H1 (cell line): ENCODE data around the gene ABHD14A. TPM values are rescaled to one million over a fixed set of nuclear protein-coding genes. Genes with fewer than 3 reads are reported as not detected.

Source experiments
- CTCF ChIA-PET: fragments of 300-600 bp; sonication (Branson Sonifier 250); formaldehyde crosslinking; loops from one replicate; lab custom pipeline; 2021; ENCODE audit not compliant: partially characterized antibody; lab: Charles Lee
- POLR2A ChIA-PET: fragments of 300-600 bp; sonication (Branson Sonifier 250); formaldehyde crosslinking; loops from one replicate; lab custom pipeline; 2021; ENCODE audit warnings: inconsistent platforms; ENCODE audit not compliant: partially characterized antibody; lab: Charles Lee
- DNase-seq, 2 experiments: peaks; one replicate each; pipeline versions ENCODE4 v3.0.0 to v3.0.0-alpha.2; 2010 to 2022; ENCODE audit warnings: low spot score in 2 of 2, low read depth in 1 of 2, mixed read lengths in 1 of 2
- FAIRE-seq: peaks from 2 replicates; lab custom pipeline; 2011; peaks lifted over from hg19 to GRCh38; lab: Jason Lieb, UNC
- H2AFZ ChIP-seq: 2 replicates; pipeline ENCODE4 v1.8.1; 2012; ENCODE audit warnings: low read length, inconsistent platforms
- H2AK5ac ChIP-seq: 2 replicates; pipeline ENCODE4 v1.6.1; 2013; ENCODE audit warnings: low read depth, low read length
- H2BK120ac ChIP-seq: replicated peaks from 2 replicates; pipeline ENCODE3; 2013; ENCODE audit warnings: low read depth, low read length, inconsistent platforms
- H2BK12ac ChIP-seq: 2 replicates; pipeline ENCODE4 v1.6.1; 2013; ENCODE audit warnings: low read depth, low read length
- H2BK15ac ChIP-seq: 2 replicates; pipeline ENCODE4 v1.6.1; 2013; ENCODE audit warnings: low read length
- H2BK20ac ChIP-seq: 2 replicates; pipeline ENCODE4 v1.6.1; 2013; ENCODE audit warnings: low read length
- H2BK5ac ChIP-seq: 2 replicates; pipeline ENCODE4 v1.6.1; 2013; ENCODE audit warnings: low read depth, low read length
- H3K14ac ChIP-seq: 2 replicates; pipeline ENCODE4 v1.6.1; 2013; ENCODE audit warnings: inconsistent platforms; ENCODE audit not compliant: insufficient read length
- H3K18ac ChIP-seq: 2 replicates; pipeline ENCODE4 v1.6.1; 2013; ENCODE audit warnings: low read length; ENCODE audit errors: extremely low read depth
- H3K23ac ChIP-seq: 2 replicates; pipeline ENCODE4 v1.6.1; 2013; ENCODE audit warnings: inconsistent platforms; ENCODE audit not compliant: insufficient read length
- H3K23me2 ChIP-seq: 2 replicates; pipeline ENCODE4 v1.6.1; 2013; ENCODE audit warnings: low read depth, low read length
- H3K27ac ChIP-seq: 2 replicates; pipeline ENCODE4 v1.6.1; 2011; ENCODE audit warnings: low read depth, low read length, inconsistent platforms
- H3K27me3 ChIP-seq, 4 experiments: replicated peaks in 1 of 4; 1 replicate in 1 of 4; 2 replicates in 3 of 4; pipeline versions ENCODE4 v1.6.1 to v1.8.1; 2011 to 2013; ENCODE audit warnings: low read length in 3 of 4, mild to moderate bottlenecking in 3 of 4, inconsistent platforms in 2 of 4, mixed read lengths in 2 of 4, moderate library complexity in 1 of 4; ENCODE audit not compliant: control insufficient read depth in 3 of 4, insufficient read depth in 3 of 4; ENCODE audit errors: extremely low read depth in 1 of 4
- H3K36me3 ChIP-seq, 4 experiments: 2 replicates each; pipeline versions ENCODE4 v1.6.1 to v1.8.1; 2011 to 2013; ENCODE audit warnings: mild to moderate bottlenecking in 4 of 4, low read length in 3 of 4, moderate library complexity in 2 of 4, control low read depth in 1 of 4, inconsistent platforms in 1 of 4; ENCODE audit not compliant: insufficient read depth in 4 of 4, control insufficient read depth in 2 of 4
- H3K4ac ChIP-seq: replicated peaks from 2 replicates; pipeline ENCODE3; 2013; ENCODE audit warnings: low read length, low read depth, mixed read lengths, inconsistent platforms; ENCODE audit not compliant: insufficient read length
- H3K4me1 ChIP-seq, 4 experiments: replicated peaks in 1 of 4; 1 replicate in 1 of 4; 2 replicates in 3 of 4; pipeline versions ENCODE4 v1.6.1 to v1.8.1; 2011 to 2013; ENCODE audit warnings: low read length in 3 of 4, inconsistent platforms in 2 of 4, mixed read lengths in 1 of 4; ENCODE audit not compliant: insufficient read depth in 4 of 4, control insufficient read depth in 3 of 4
- H3K4me2 ChIP-seq, 2 experiments: 2 replicates each; pipeline versions ENCODE4 v1.6.1 to v1.8.1; 2011 to 2013; ENCODE audit warnings: low read depth in 2 of 2, low read length in 2 of 2, control low read depth in 1 of 2, inconsistent platforms in 1 of 2, mild to moderate bottlenecking in 1 of 2; ENCODE audit not compliant: insufficient read depth in 1 of 2
- H3K4me3 ChIP-seq, 4 experiments: fragments of 200-600, 300-600 bp in 1 of 4; sonication (generic), shearing (Covaris generic), sonication (Bioruptor Twin) in 1 of 4; 2 replicates each; pipeline versions ENCODE4 v1.5.1 to v1.8.1; 2011 to 2016; ENCODE audit warnings: low read length in 4 of 4, low read depth in 3 of 4, control low read depth in 2 of 4, inconsistent platforms in 2 of 4, mild to moderate bottlenecking in 2 of 4, mixed read lengths in 1 of 4, moderate library complexity in 1 of 4; ENCODE audit not compliant: insufficient read depth in 2 of 4; ENCODE audit errors: extremely low read depth in 1 of 4
- H3K56ac ChIP-seq: replicated peaks from 2 replicates; pipeline ENCODE3; 2013; ENCODE audit warnings: low read depth, mild to moderate bottlenecking, mixed read lengths, low read length, inconsistent platforms; ENCODE audit not compliant: insufficient read length
- H3K79me1 ChIP-seq: 2 replicates; pipeline ENCODE4 v1.6.1; 2013; ENCODE audit warnings: low read depth, low read length, control low read depth
- H3K79me2 ChIP-seq, 2 experiments: 2 replicates each; pipeline versions ENCODE4 v1.6.1 to v1.8.1; 2012 to 2013; ENCODE audit warnings: low read length in 2 of 2, mild to moderate bottlenecking in 2 of 2, inconsistent platforms in 1 of 2; ENCODE audit not compliant: insufficient read depth in 2 of 2, control insufficient read depth in 1 of 2
- H3K9ac ChIP-seq, 4 experiments: replicated peaks in 1 of 4; 1 replicate in 1 of 4; 2 replicates in 3 of 4; pipeline versions ENCODE4 v1.6.1 to v1.8.1; 2011 to 2013; ENCODE audit warnings: low read depth in 3 of 4, low read length in 3 of 4, control low read depth in 2 of 4, mild to moderate bottlenecking in 2 of 4, moderate library complexity in 2 of 4, inconsistent platforms in 1 of 4; ENCODE audit errors: extremely low read depth in 1 of 4
- H3K9me3 ChIP-seq, 2 experiments: 2 replicates each; pipeline versions ENCODE4 v1.6.1 to v1.8.1; 2012 to 2013; ENCODE audit warnings: mild to moderate bottlenecking in 2 of 2, moderate library complexity in 2 of 2, control low read depth in 1 of 2, inconsistent platforms in 1 of 2, low read depth in 1 of 2, low read length in 1 of 2, mixed read lengths in 1 of 2; ENCODE audit not compliant: insufficient read depth in 2 of 2
- H4K20me1 ChIP-seq, 2 experiments: replicated peaks in 1 of 2; 2 replicates each; pipeline versions ENCODE3 to v1.8.1; 2011 to 2013; ENCODE audit warnings: inconsistent platforms in 2 of 2, low read length in 2 of 2, mild to moderate bottlenecking in 1 of 2; ENCODE audit not compliant: insufficient read depth in 2 of 2, control insufficient read depth in 1 of 2
- H4K5ac ChIP-seq: 2 replicates; pipeline ENCODE4 v1.6.1; 2013; ENCODE audit warnings: low read length, low read depth, mixed read lengths, inconsistent platforms; ENCODE audit not compliant: insufficient read length
- H4K8ac ChIP-seq: 2 replicates; pipeline ENCODE4 v1.8.0; 2013; ENCODE audit warnings: mild to moderate bottlenecking, moderate library complexity, low read length, inconsistent platforms; ENCODE audit not compliant: insufficient read depth; ENCODE audit errors: extremely low read depth
- H4K91ac ChIP-seq: replicated peaks from 2 replicates; pipeline ENCODE3; 2013; ENCODE audit warnings: low read length, mixed read lengths, inconsistent platforms; ENCODE audit not compliant: insufficient read length
- BACH1 ChIP-seq: IDR thresholded peaks from 2 replicates; pipeline ENCODE4 v1.6.1; 2012; ENCODE audit warnings: low read length, improper control_type of control experiment
- EP300 ChIP-seq, 2 experiments: IDR thresholded peaks; 1 replicate in 1 of 2; 2 replicates in 1 of 2; pipeline ENCODE4 v1.6.1; 2011 to 2012; ENCODE audit warnings: low read depth in 2 of 2, low read length in 2 of 2, mild to moderate bottlenecking in 2 of 2, borderline replicate concordance in 1 of 2, inconsistent platforms in 1 of 2, moderate library complexity in 1 of 2
- KDM4A ChIP-seq: IDR thresholded peaks from one replicate; pipeline ENCODE4 v1.7.1; 2012; ENCODE audit warnings: low read depth, mild to moderate bottlenecking, moderate library complexity, low read length, inconsistent platforms; ENCODE audit not compliant: severe bottlenecking
- NANOG ChIP-seq: IDR thresholded peaks from 2 replicates; pipeline ENCODE4 v1.6.1; 2011; ENCODE audit warnings: low read length, low read depth, mild to moderate bottlenecking, inconsistent platforms; ENCODE audit not compliant: insufficient read depth, poor library complexity, severe bottlenecking
- SIRT6 ChIP-seq: IDR thresholded peaks from one replicate; pipeline ENCODE4 v1.7.1; 2012; ENCODE audit warnings: low read length, inconsistent platforms
- SIX5 ChIP-seq: IDR thresholded peaks from 2 replicates; pipeline ENCODE4 v1.6.1; 2011; ENCODE audit warnings: mild to moderate bottlenecking, low read depth, low read length
- TCF12 ChIP-seq: IDR thresholded peaks from 2 replicates; pipeline ENCODE4 v1.6.1; 2011; ENCODE audit warnings: low read depth, mild to moderate bottlenecking, low read length
- WGBS, 2 experiments: shearing (Covaris generic) in 1 of 2; methylation state at CpG; one replicate each; pipeline versions ENCODE4 v1.1.6 to v1.1.7; 2013 to 2015; ENCODE audit warnings: low lambda C conversion rate in 2 of 2, mixed read lengths in 2 of 2, inconsistent platforms in 1 of 2, low coverage in 1 of 2, missing lambda C conversion rate in 1 of 2; ENCODE audit not compliant: insufficient replicate concordance in 2 of 2, insufficient coverage in 1 of 2, insufficient read length in 1 of 2; ENCODE audit errors: extremely low coverage in 1 of 2, missing lambda C conversion rate in 1 of 2; 5-methylcytosine and 5-hydroxymethylcytosine counted together
- polyA plus RNA-seq, 7 experiments: library from polyadenylated mRNA; depleted of rRNA in 3 of 7; stranded (reverse) in 5 of 7; unstranded in 2 of 7; fragments of >200 nt in 5 of 7; fragments of 200-250 nt in 2 of 7; gene quantifications; 1 replicate in 5 of 7; 2 replicates in 1 of 7; 4 replicates in 1 of 7; pipeline versions ENCODE4 v1.2.1 to v1.2.3, GENCODE V29; 2011 to 2013; ENCODE audit warnings: missing spikeins in 2 of 7, mixed read lengths in 2 of 7
- total RNA-seq: library from RNA; stranded (reverse); fragmentation: NEBNext Ultra II Directional; extraction: Animal tissue kit (Norgen Biotek cat#: 25700); gene quantifications from 2 replicates; pipeline ENCODE4 v1.2.1, GENCODE V29; 2021

ABHD14A gene
- total and polyA plus RNA-seq, 2 of the 8 experiments (the other 6 are each of a cell fraction or from before 2014, with no cell fraction given) = 4.6 to 9.8 TPM

DNA sequence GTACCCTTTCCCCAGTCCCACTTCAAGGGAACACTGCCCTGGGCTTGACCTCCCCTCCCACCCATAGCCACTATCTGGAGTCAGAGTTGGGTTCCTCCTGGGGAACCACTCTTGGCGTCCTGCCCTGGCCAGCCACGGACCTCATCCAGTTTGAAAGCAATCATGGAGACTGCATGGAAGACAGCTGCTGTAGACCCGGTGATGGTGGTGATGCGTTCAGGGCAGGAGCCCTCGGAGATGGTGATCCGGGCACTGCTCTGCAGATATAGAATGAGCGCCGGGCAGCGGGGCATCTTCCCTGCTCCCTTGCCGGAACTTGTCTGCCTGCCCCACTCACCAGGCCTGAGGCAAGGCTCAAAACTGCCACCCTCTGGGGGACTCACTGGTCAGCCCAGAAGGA, 14.5 kb upstream of the ABHD14A start:
- Histone ChIP-seq H3K23ac (no peak overlapping the region), H3K9ac (no peak overlapping the region), H2AK5ac (no peak overlapping the region), H3K4me1 (peaks cover 4 to 27% (median 16%) of the 10 kb centered on the region in 4 experiments), H3K18ac (no peak overlapping the region), H3K9me3 (no peaks in the 10 kb centered on the region), H3K14ac (no peak overlapping the region), H4K8ac (no peak overlapping the region), H3K4me3 (no peak overlapping the region), H3K23me2 (peaks cover 8% of the 10 kb centered on the region; the same call in 1 of the 2 replicates), H4K5ac (no peak overlapping the region), H3K4me2 (no peak overlapping the region), H2BK120ac (no peak overlapping the region), H3K27ac (no peak overlapping the region), H2BK5ac (no peak overlapping the region), H4K91ac (no peak overlapping the region), H2BK15ac (no peak overlapping the region), H3K4ac (no peak overlapping the region), H2AFZ (no peak overlapping the region), H3K36me3 (no peaks in the 10 kb centered on the region), H3K79me2 (no peaks in the 10 kb centered on the region), H2BK20ac (no peak overlapping the region), H3K27me3 (peaks cover 3 to 27% (median 12%) of the 10 kb centered on the region in 4 experiments), H3K79me1 (no peaks in the 10 kb centered on the region), H3K56ac (no peak overlapping the region), H4K20me1 (peaks cover 0 to 7% of the 10 kb centered on the region in 2 experiments), H2BK12ac (no peak overlapping the region)
- FAIRE-seq (no peak), DNase-seq (no peak)
- ChIA-PET POLR2A (interaction anchor here (1.2 to 29.3 kb wide), 6 partner anchors 8 to 84 kb away, joined by 3 to 923 read pairs (median 37); partner anchors contain the start of genes ABHD14A, ABHD14B, ACY1 and GPR62), CTCF (interaction anchor here (1.2 to 6.7 kb wide), 4 partner anchors 12 to 40 kb away, joined by 3 to 64 read pairs (median 26); partner anchors contain the start of genes ABHD14A, ABHD14B, ACY1 and PARP3)
- 92% methylated on average over 10 of the region's 10 CpGs; no CpG with 5 or more reads in 1 of the 2 experiments for WGBS, 2 experiments
- no peak for TF ChIP-seq SIRT6
- TF ChIP-seq EP300 (IDR thresholded peaks at IDR 0.05; ENCODE audit: borderline replicate concordance in 1 of 2, low read depth in 2 of 2, low read length in 2 of 2) = no peak
- TF ChIP-seq TCF12 = no peak
- TF ChIP-seq KDM4A = no peak
- TF ChIP-seq BACH1 = no peak
- TF ChIP-seq NANOG = no peak
- TF ChIP-seq SIX5 = no peak
